ENCODE measurements around the gene KRTAP10-9.
"Not testable (repeated sequence)": the region's sequence is repeated elsewhere in the genome, so short reads cannot be mapped to it uniquely, and the experiment has no call there.

DNA sequence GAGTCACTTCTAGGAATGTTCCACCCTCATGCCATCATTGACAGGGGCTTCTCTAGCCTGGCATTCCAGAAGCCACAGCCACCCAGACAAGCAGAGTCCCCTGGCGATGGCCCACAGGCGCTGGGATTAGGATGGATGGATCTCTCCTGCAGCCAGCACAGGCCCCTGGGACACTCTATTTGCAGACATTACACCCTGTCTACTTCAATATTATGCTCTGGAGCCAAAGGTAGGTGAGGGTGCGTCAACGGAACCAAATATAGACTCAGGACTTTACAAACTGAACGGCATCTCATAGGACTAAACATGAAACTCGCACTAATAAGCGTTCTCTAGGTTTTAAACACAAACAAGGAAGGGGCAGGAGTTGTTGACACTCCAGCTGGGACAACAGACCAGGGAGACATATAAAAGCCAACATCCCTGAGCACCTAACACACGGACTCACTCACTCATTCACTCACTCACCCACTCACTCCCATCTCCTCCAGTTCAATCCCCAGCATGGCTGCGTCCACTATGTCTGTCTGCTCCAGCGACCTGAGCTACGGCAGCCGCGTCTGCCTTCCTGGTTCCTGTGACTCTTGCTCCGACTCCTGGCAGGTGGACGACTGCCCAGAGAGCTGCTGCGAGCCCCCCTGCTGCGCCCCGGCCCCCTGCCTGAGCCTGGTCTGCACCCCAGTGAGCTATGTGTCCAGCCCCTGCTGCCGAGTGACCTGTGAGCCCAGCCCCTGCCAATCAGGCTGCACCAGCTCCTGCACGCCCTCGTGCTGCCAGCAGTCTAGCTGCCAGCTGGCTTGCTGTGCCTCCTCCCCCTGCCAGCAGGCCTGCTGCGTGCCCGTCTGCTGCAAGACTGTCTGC lies 26.5 kb upstream of the KRTAP10-9 start, which contains the start of gene KRTAP10-7:
- TF ChIP-seq, protein P1, sequence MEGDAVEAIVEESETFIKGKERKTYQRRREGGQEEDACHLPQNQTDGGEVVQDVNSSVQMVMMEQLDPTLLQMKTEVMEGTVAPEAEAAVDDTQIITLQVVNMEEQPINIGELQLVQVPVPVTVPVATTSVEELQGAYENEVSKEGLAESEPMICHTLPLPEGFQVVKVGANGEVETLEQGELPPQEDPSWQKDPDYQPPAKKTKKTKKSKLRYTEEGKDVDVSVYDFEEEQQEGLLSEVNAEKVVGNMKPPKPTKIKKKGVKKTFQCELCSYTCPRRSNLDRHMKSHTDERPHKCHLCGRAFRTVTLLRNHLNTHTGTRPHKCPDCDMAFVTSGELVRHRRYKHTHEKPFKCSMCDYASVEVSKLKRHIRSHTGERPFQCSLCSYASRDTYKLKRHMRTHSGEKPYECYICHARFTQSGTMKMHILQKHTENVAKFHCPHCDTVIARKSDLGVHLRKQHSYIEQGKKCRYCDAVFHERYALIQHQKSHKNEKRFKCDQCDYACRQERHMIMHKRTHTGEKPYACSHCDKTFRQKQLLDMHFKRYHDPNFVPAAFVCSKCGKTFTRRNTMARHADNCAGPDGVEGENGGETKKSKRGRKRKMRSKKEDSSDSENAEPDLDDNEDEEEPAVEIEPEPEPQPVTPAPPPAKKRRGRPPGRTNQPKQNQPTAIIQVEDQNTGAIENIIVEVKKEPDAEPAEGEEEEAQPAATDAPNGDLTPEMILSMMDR (IDR thresholded peaks at IDR 0.05) = not testable (repeated sequence)
- TF ChIP-seq POLR2A (IDR thresholded peaks at IDR 0.05) = not testable (repeated sequence)
